ENCODE data around the gene DSPP. TPM values are rescaled to one million over a fixed set of nuclear protein-coding genes. Genes with fewer than 3 reads are reported as not detected.
"Not testable (repeated sequence)": the region's sequence is repeated elsewhere in the genome, so short reads cannot be mapped to it uniquely, and the experiment has no call there.

Gene DSPP
- not detected for polyA plus RNA-seq

GRCh38 chr4:87608229-87608628 is at the start of gene DSPP:
Gene DSPP (plus strand): TSS chr4:87608529. CDS start chr4:87610909, 2,380 bp downstream.
- Mint-ChIP-seq H3K4me1 (no peaks in the 10 kb centered on the region), H3K27ac (no peak within 1 kb of the TSS), H3K36me3 (no peaks in the 10 kb centered on the region), H3K27me3 (ENCODE audit: low read depth in 3 of 3) (peaks cover 0 to 2% (median 2%) of the 10 kb centered on the region in 3 donors), H3K4me3 (no peak within 1 kb of the TSS), H3K9me3 (peaks cover 0 to 2% (median 0%) of the 10 kb centered on the region in 6 donors)
- no peak for DNase-seq

- H3K27ac Mint-ChIP-seq = peak overlapping the region in 5 of 6 donors; percentile 19 to 73 (median 51)
- H3K27me3 Mint-ChIP-seq (ENCODE audit: low read depth in 3 of 3) = no peaks in the 10 kb centered on the region
- peaks cover 21 to 24% of the 10 kb centered on the region in 2 donors for H3K4me1 Mint-ChIP-seq
- peak overlapping the region; percentile 44 to 75 (median 50) for H3K4me3 Mint-ChIP-seq
- DNase-seq = peak; percentile 40 to 72 (median 57)
- H3K9me3 Mint-ChIP-seq = no peaks in the 10 kb centered on the region
- no peaks in the 10 kb centered on the region for H3K36me3 Mint-ChIP-seq
These were observed 49.1 kb upstream of the DSPP start for GRCh38 chr4:87559090-87559837.

- Mint-ChIP-seq H3K4me3 (no peak overlapping the region), H3K36me3 (no peaks in the 10 kb centered on the region), H3K4me1 (peaks cover 21 to 24% of the 10 kb centered on the region in 2 donors), H3K27ac (no peak overlapping the region), H3K27me3 (ENCODE audit: low read depth in 3 of 3) (peaks cover 0 to 4% (median 0%) of the 10 kb centered on the region in 3 donors), H3K9me3 (no peaks in the 10 kb centered on the region)
- DNase-seq = no peak
These were observed 47.5 kb upstream of the DSPP start for GRCh38 chr4:87560802-87561201.

- Mint-ChIP-seq H3K36me3 (no peaks in the 10 kb centered on the region), H3K9me3 (no peaks in the 10 kb centered on the region), H3K4me1 (peaks cover 2 to 5% of the 10 kb centered on the region in 2 donors), H3K27ac (no peak overlapping the region), H3K27me3 (ENCODE audit: low read depth in 3 of 3) (peaks cover 0 to 4% (median 2%) of the 10 kb centered on the region in 3 donors), H3K4me3 (no peak overlapping the region)
- DNase-seq = no peak
These were observed 42.6 kb upstream of the DSPP start for GRCh38 chr4:87565746-87566145.

- peaks cover 0 to 4% (median 2%) of the 10 kb centered on the region in 3 donors for H3K27me3 Mint-ChIP-seq (ENCODE audit: low read depth in 3 of 3)
- no peaks in the 10 kb centered on the region for H3K36me3 Mint-ChIP-seq
- H3K4me1 Mint-ChIP-seq = no peaks in the 10 kb centered on the region
- no peaks in the 10 kb centered on the region for H3K9me3 Mint-ChIP-seq
- no peak overlapping the region for H3K27ac Mint-ChIP-seq
- H3K4me3 Mint-ChIP-seq = no peak overlapping the region
- no peak for DNase-seq
These were observed 42.1 kb upstream of the DSPP start for GRCh38 chr4:87566276-87566675.

- no peak overlapping the region for H3K27ac Mint-ChIP-seq
- no peaks in the 10 kb centered on the region for H3K4me1 Mint-ChIP-seq
- H3K9me3 Mint-ChIP-seq = no peaks in the 10 kb centered on the region
- peaks cover 0 to 4% (median 2%) of the 10 kb centered on the region in 3 donors for H3K27me3 Mint-ChIP-seq (ENCODE audit: low read depth in 3 of 3)
- no peak overlapping the region for H3K4me3 Mint-ChIP-seq
- H3K36me3 Mint-ChIP-seq = no peaks in the 10 kb centered on the region
- no peak for DNase-seq
These were observed 41.1 kb upstream of the DSPP start for GRCh38 chr4:87567191-87567590.

GRCh38 chr4:87570290-87570805 is 38.0 kb upstream of the DSPP start:
- H3K36me3 Mint-ChIP-seq = no peaks in the 10 kb centered on the region
- no peak for DNase-seq
- peaks cover 0 to 3% (median 0%) of the 10 kb centered on the region in 6 donors for H3K9me3 Mint-ChIP-seq
- no peak overlapping the region for H3K27ac Mint-ChIP-seq
- no peak overlapping the region for H3K4me3 Mint-ChIP-seq
- no peaks in the 10 kb centered on the region for H3K4me1 Mint-ChIP-seq
- peaks cover 2 to 5% (median 2%) of the 10 kb centered on the region in 3 donors for H3K27me3 Mint-ChIP-seq (ENCODE audit: low read depth in 3 of 3)

GRCh38 chr4:87574376-87574775 is 34.0 kb upstream of the DSPP start:
- H3K27ac Mint-ChIP-seq; H3K9me3 Mint-ChIP-seq; H3K27me3 Mint-ChIP-seq (ENCODE audit: low read depth in 3 of 3); H3K4me1 Mint-ChIP-seq; H3K36me3 Mint-ChIP-seq; DNase-seq; H3K4me3 Mint-ChIP-seq: not testable (repeated sequence)

- H3K27me3 Mint-ChIP-seq (ENCODE audit: low read depth in 3 of 3) = peaks cover 0 to 5% (median 1%) of the 10 kb centered on the region in 3 donors
- no peaks in the 10 kb centered on the region for H3K36me3 Mint-ChIP-seq
- no peaks in the 10 kb centered on the region for H3K4me1 Mint-ChIP-seq
- no peak overlapping the region for H3K4me3 Mint-ChIP-seq
- no peak overlapping the region for H3K27ac Mint-ChIP-seq
- peaks cover 0 to 3% (median 0%) of the 10 kb centered on the region in 6 donors for H3K9me3 Mint-ChIP-seq
- no peak for DNase-seq
These were observed 33.3 kb upstream of the DSPP start for GRCh38 chr4:87574996-87575395.

GRCh38 chr4:87575408-87575807 is 32.9 kb upstream of the DSPP start:
- H3K4me1 Mint-ChIP-seq = no peaks in the 10 kb centered on the region
- no peaks in the 10 kb centered on the region for H3K36me3 Mint-ChIP-seq
- H3K9me3 Mint-ChIP-seq = peaks cover 0 to 3% (median 0%) of the 10 kb centered on the region in 6 donors
- peaks cover 0 to 5% (median 1%) of the 10 kb centered on the region in 3 donors for H3K27me3 Mint-ChIP-seq (ENCODE audit: low read depth in 3 of 3)
- H3K4me3 Mint-ChIP-seq = no peak overlapping the region
- DNase-seq = no peak
- no peak overlapping the region for H3K27ac Mint-ChIP-seq

GRCh38 chr4:87575983-87576382 is 32.3 kb upstream of the DSPP start:
- H3K9me3 Mint-ChIP-seq = peaks cover 0 to 3% (median 0%) of the 10 kb centered on the region in 6 donors
- no peak overlapping the region for H3K27ac Mint-ChIP-seq
- no peak for DNase-seq

GRCh38 chr4:87579478-87579877 is 28.9 kb upstream of the DSPP start:
- Mint-ChIP-seq H3K36me3 (no peaks in the 10 kb centered on the region), H3K4me1 (peaks cover 14 to 16% of the 10 kb centered on the region in 2 donors), H3K27ac (no peak overlapping the region), H3K4me3 (no peak overlapping the region), H3K27me3 (ENCODE audit: low read depth in 3 of 3) (peaks cover 0 to 2% (median 0%) of the 10 kb centered on the region in 3 donors), H3K9me3 (no peaks in the 10 kb centered on the region)
- no peak for DNase-seq

More at GRCh38 chr4:87575983-87576382, 32.3 kb upstream of the DSPP start:
- H3K36me3 Mint-ChIP-seq = no peaks in the 10 kb centered on the region
- peaks cover 0 to 5% (median 1%) of the 10 kb centered on the region in 3 donors for H3K27me3 Mint-ChIP-seq (ENCODE audit: low read depth in 3 of 3)
- no peaks in the 10 kb centered on the region for H3K4me1 Mint-ChIP-seq
- no peak overlapping the region for H3K4me3 Mint-ChIP-seq

- no peak overlapping the region for H3K27ac Mint-ChIP-seq
- no peaks in the 10 kb centered on the region for H3K36me3 Mint-ChIP-seq
- peaks cover 14 to 16% of the 10 kb centered on the region in 2 donors for H3K4me1 Mint-ChIP-seq
- no peaks in the 10 kb centered on the region for H3K9me3 Mint-ChIP-seq
- H3K4me3 Mint-ChIP-seq = no peak overlapping the region
- H3K27me3 Mint-ChIP-seq (ENCODE audit: low read depth in 3 of 3) = peaks cover 0 to 2% (median 0%) of the 10 kb centered on the region in 3 donors
- no peak for DNase-seq
These were observed 28.3 kb upstream of the DSPP start for GRCh38 chr4:87580057-87580456.

GRCh38 chr4:87584222-87584908 is 24.0 kb upstream of the DSPP start:
- H3K27ac Mint-ChIP-seq = peak overlapping the region in 2 of 6 donors; percentile 1 to 11
- H3K36me3 Mint-ChIP-seq = no peaks in the 10 kb centered on the region
- DNase-seq = no peak
- H3K9me3 Mint-ChIP-seq = peaks cover 0 to 2% (median 0%) of the 10 kb centered on the region in 6 donors
- peaks cover 14 to 16% of the 10 kb centered on the region in 2 donors for H3K4me1 Mint-ChIP-seq
- peaks cover 0 to 2% (median 1%) of the 10 kb centered on the region in 3 donors for H3K27me3 Mint-ChIP-seq (ENCODE audit: low read depth in 3 of 3)
- no peak overlapping the region for H3K4me3 Mint-ChIP-seq

All from immature natural killer cell (primary cell).